Vagina (tissue), 2 donors: ENCODE results near the gene KCNA2. TPM values are rescaled to one million over a fixed set of nuclear protein-coding genes. Genes with fewer than 3 reads are reported as not detected.

Experiments
- DNase-seq, 2 donors: peaks; one replicate each; pipeline ENCODE4 v3.0.0-alpha.2; 2017; ENCODE audit errors: extremely low spot score in 2 of 2
- H3K27ac ChIP-seq: fragments of 200-600 bp; sonication (generic); one replicate; pipeline ENCODE4 v1.5.1; 2019
- H3K27me3 ChIP-seq: fragments of 200-600 bp; sonication (generic); one replicate; pipeline ENCODE4 v1.5.1; 2019
- H3K36me3 ChIP-seq, 2 donors: fragments of 200-600 bp; sonication (generic); one replicate each; pipeline ENCODE4 v1.5.1; 2017 to 2019
- H3K4me1 ChIP-seq: fragments of 200-600 bp; sonication (generic); one replicate; pipeline ENCODE4 v1.5.1; 2019
- H3K4me3 ChIP-seq, 2 donors: fragments of 200-600 bp; sonication (generic); 1 replicate in 1 of 2; 2 replicates in 1 of 2; pipeline ENCODE4 v1.5.1; 2016 to 2019
- H3K9me3 ChIP-seq: fragments of 200-600 bp; sonication (generic); one replicate; pipeline ENCODE4 v1.5.1; 2019
- POLR2A ChIP-seq, 2 donors: fragments of 450-650 bp; IDR thresholded peaks; one replicate each; pipeline ENCODE4 v1.6.1; 2017; ENCODE audit warnings: antibody characterized with exemption in 2 of 2, mild to moderate bottlenecking in 2 of 2, moderate library complexity in 2 of 2
- POLR2AphosphoS5 ChIP-seq, 2 donors: sonication (generic); formaldehyde crosslinking; IDR thresholded peaks; one replicate each; pipeline ENCODE4 v1.9.0; 2017; ENCODE audit warnings: antibody characterized with exemption in 2 of 2, mild to moderate bottlenecking in 2 of 2, low read depth in 1 of 2; ENCODE audit not compliant: insufficient read depth in 1 of 2
- intact Hi-C: fragments of 100-400 bp; cut with DNase I; formaldehyde crosslinking; loops from one replicate; pipeline ENCODE4 v1.15.1; 2023
- total RNA-seq: library from RNA; depleted of rRNA; stranded (reverse); fragments of >200 nt; gene quantifications from one replicate; pipeline ENCODE4 v1.2.3, GENCODE V29; 2016
- TF ChIP-seq, protein P1 (sequence below), 3 experiments: fragments of 450-650 bp in 2 of 3; fragments of 200-600 bp in 1 of 3; sonication (generic) in 1 of 3; IDR thresholded peaks; one replicate each; pipeline ENCODE4 v1.5.1; 2017 to 2019; ENCODE audit warnings: antibody characterized with exemption in 3 of 3, mild to moderate bottlenecking in 2 of 3, moderate library complexity in 2 of 3

Gene KCNA2
- total RNA-seq, 1 donor from 2014 or later, result 0.74 TPM

- TF ChIP-seq POLR2A (IDR thresholded peaks at IDR 0.05) (no peak), POLR2AphosphoS5 (IDR thresholded peaks at IDR 0.05; ENCODE audit: insufficient read depth in 1 of 2, low read depth in 1 of 2) (no peak)
- TF ChIP-seq, protein P1, sequence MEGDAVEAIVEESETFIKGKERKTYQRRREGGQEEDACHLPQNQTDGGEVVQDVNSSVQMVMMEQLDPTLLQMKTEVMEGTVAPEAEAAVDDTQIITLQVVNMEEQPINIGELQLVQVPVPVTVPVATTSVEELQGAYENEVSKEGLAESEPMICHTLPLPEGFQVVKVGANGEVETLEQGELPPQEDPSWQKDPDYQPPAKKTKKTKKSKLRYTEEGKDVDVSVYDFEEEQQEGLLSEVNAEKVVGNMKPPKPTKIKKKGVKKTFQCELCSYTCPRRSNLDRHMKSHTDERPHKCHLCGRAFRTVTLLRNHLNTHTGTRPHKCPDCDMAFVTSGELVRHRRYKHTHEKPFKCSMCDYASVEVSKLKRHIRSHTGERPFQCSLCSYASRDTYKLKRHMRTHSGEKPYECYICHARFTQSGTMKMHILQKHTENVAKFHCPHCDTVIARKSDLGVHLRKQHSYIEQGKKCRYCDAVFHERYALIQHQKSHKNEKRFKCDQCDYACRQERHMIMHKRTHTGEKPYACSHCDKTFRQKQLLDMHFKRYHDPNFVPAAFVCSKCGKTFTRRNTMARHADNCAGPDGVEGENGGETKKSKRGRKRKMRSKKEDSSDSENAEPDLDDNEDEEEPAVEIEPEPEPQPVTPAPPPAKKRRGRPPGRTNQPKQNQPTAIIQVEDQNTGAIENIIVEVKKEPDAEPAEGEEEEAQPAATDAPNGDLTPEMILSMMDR (IDR thresholded peaks at IDR 0.05), result no peak
These were observed 39.1 kb upstream of the KCNA2 start for GRCh38 chr1:110645211-110645610.

DNA sequence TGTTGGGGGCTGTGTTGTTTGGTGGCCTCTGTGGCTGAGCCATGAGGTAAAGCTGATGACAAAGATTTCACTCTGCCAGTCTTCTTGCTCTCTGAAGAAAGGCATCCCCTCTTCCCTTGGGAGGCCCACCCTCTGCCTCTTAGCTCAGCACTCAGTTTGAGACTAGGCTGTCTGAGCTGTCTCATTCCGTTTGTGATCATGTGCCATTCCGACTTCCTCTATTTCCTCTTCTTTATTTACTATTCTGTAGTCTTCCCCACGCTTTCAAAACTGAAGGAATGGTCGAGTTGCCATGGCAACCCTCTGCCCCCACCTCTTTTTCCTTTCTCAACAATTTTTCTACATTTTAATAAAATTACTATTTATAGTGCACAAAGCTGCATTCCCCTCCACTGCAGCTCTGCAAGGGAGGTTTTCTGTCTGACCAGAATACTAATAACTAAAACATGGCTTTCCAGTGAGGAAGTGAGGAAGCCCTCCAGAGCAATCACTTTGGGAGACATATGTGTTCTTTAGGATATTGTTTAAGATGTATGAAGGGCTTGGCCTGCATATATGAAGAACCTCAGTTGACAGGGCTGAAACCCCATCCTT, 37.8 kb upstream of the KCNA2 start:
- H3K4me3 ChIP-seq, result no peak overlapping the region
- intact Hi-C loops, result no loop called here
- no peak for DNase-seq
- no peak overlapping the region for H3K27ac ChIP-seq
- TF ChIP-seq, protein P1 (IDR thresholded peaks at IDR 0.05), result no peak
- TF ChIP-seq POLR2A (IDR thresholded peaks at IDR 0.05), result no peak
- no peak for TF ChIP-seq POLR2AphosphoS5 (IDR thresholded peaks at IDR 0.05; ENCODE audit: insufficient read depth in 1 of 2, low read depth in 1 of 2)
- H3K4me1 ChIP-seq, result peaks cover 36% of the 10 kb centered on the region
- no peaks in the 10 kb centered on the region for H3K36me3 ChIP-seq
- no peaks in the 10 kb centered on the region for H3K27me3 ChIP-seq
- H3K9me3 ChIP-seq, result no peaks in the 10 kb centered on the region

More at GRCh38 chr1:110645211-110645610, 39.1 kb upstream of the KCNA2 start:
- Histone ChIP-seq H3K9me3 (no peaks in the 10 kb centered on the region), H3K4me1 (peaks cover 36% of the 10 kb centered on the region), H3K4me3 (no peak overlapping the region), H3K36me3 (no peaks in the 10 kb centered on the region), H3K27me3 (no peaks in the 10 kb centered on the region), H3K27ac (no peak overlapping the region)
- no peak for DNase-seq
- intact Hi-C loops, result no loop called here

DNA sequence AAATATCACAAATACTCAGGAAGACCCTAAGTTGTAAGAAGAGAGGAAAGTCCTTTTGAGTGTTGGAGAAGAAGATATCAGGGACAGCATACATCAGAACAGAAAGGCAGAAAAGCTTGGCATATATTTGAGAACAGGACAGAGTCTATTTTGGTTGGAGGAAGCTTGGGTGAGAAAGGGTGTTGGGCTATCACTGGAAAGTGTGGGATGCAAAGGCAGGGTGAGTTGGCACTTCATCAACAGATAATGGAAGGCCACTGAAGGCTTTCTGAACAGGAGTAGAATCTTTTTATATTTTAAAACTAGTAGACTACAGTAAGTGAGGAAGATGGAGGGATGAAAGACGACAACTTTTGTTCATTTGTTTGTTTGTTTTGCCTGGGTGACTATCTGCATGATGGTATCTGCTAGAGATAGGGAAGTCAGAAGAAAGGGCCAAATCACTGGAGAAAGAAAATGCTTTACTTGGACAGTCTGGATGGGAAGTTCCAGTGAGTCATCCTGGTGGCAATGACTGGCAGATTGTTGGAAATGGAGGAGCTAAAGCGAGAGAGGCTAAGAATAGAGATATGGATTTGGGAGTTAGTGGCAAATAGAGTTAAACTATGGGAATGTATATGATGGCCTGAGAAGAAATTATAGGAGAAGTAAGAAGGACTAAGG, 33.7 kb upstream of the KCNA2 start:
- H3K4me1 ChIP-seq, result peaks cover 11% of the 10 kb centered on the region
- TF ChIP-seq POLR2AphosphoS5 (IDR thresholded peaks at IDR 0.05; ENCODE audit: insufficient read depth in 1 of 2, low read depth in 1 of 2) (no peak), POLR2A (IDR thresholded peaks at IDR 0.05) (no peak)
- TF ChIP-seq, protein P1 (IDR thresholded peaks at IDR 0.05), result no peak

GRCh38 chr1:110638556-110638955, 32.4 kb upstream of the KCNA2 start:
- H3K4me1 ChIP-seq, result peaks cover 20% of the 10 kb centered on the region
- intact Hi-C loops, result no loop called here
- H3K27me3 ChIP-seq, result no peaks in the 10 kb centered on the region
- no peak for TF ChIP-seq POLR2AphosphoS5 (IDR thresholded peaks at IDR 0.05; ENCODE audit: insufficient read depth in 1 of 2, low read depth in 1 of 2)
- H3K36me3 ChIP-seq, result no peaks in the 10 kb centered on the region
- no peaks in the 10 kb centered on the region for H3K9me3 ChIP-seq
- H3K27ac ChIP-seq, result no peak overlapping the region
- no peak for DNase-seq
- no peak overlapping the region for H3K4me3 ChIP-seq

More for the DNA sequence above, 33.7 kb upstream of the KCNA2 start:
- no peak for DNase-seq
- no peaks in the 10 kb centered on the region for H3K9me3 ChIP-seq
- H3K27ac ChIP-seq, result no peak overlapping the region
- no peaks in the 10 kb centered on the region for H3K36me3 ChIP-seq
- H3K4me3 ChIP-seq, result no peak overlapping the region
- H3K27me3 ChIP-seq, result no peaks in the 10 kb centered on the region
- intact Hi-C loops, result no loop called here

DNA sequence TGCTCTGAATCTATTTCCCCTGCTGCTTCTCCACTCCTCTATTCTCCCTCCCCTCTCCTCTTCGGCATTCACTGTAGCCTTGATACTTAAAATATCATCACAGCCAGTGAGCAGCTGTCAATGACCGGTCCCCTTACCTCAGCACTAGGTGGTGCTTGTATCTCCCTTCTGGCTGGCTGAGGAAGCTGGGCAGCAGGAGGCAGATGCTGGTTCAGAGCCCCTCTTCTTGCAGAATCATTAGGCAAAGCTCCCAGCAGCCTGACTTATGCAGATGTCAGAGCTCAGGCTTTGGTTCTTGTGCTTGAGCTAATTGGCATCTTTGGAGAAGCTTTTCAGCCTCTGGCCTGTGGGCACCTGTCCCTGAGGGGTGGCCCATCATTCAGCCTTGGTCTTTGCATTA, 31.9 kb upstream of the KCNA2 start:
- peak in 1 of 2 donors; percentile 91 for DNase-seq
- H3K9me3 ChIP-seq, result no peaks in the 10 kb centered on the region
- peaks cover 20% of the 10 kb centered on the region for H3K4me1 ChIP-seq
- TF ChIP-seq POLR2A (IDR thresholded peaks at IDR 0.05) (no peak), POLR2AphosphoS5 (IDR thresholded peaks at IDR 0.05; ENCODE audit: insufficient read depth in 1 of 2, low read depth in 1 of 2) (no peak)
- no peaks in the 10 kb centered on the region for H3K27me3 ChIP-seq
- intact Hi-C loops, result no loop called here
- no peak overlapping the region for H3K4me3 ChIP-seq
- no peaks in the 10 kb centered on the region for H3K36me3 ChIP-seq
- H3K27ac ChIP-seq, result no peak overlapping the region

- peaks cover 20% of the 10 kb centered on the region for H3K4me1 ChIP-seq
- H3K27ac ChIP-seq, result no peak overlapping the region
- TF ChIP-seq POLR2AphosphoS5 (IDR thresholded peaks at IDR 0.05; ENCODE audit: insufficient read depth in 1 of 2, low read depth in 1 of 2) (no peak), POLR2A (IDR thresholded peaks at IDR 0.05) (no peak)
- TF ChIP-seq, protein P1 (IDR thresholded peaks at IDR 0.05), result no peak
- DNase-seq, result no peak
- intact Hi-C loops, result no loop called here
- H3K9me3 ChIP-seq, result no peaks in the 10 kb centered on the region
- no peak overlapping the region for H3K4me3 ChIP-seq
- no peaks in the 10 kb centered on the region for H3K27me3 ChIP-seq
- H3K36me3 ChIP-seq, result no peaks in the 10 kb centered on the region
These were observed 31.3 kb upstream of the KCNA2 start for GRCh38 chr1:110637475-110637874.
